HG03439 (cell line): ENCODE data around the gene POLR3E.
"Not testable (repeated sequence)": the region's sequence is repeated elsewhere in the genome, so short reads cannot be mapped to it uniquely, and the experiment has no call there.

ENCODE experiments used
- ATAC-seq: cut with Tn5 transposase; IDR thresholded peaks from one replicate; pipeline ENCODE4 v1.9.1; 2021; ENCODE audit warnings: mild to moderate bottlenecking, moderate library complexity; ENCODE audit not compliant: unreplicated experiment

The POLR3E gene

DNA sequence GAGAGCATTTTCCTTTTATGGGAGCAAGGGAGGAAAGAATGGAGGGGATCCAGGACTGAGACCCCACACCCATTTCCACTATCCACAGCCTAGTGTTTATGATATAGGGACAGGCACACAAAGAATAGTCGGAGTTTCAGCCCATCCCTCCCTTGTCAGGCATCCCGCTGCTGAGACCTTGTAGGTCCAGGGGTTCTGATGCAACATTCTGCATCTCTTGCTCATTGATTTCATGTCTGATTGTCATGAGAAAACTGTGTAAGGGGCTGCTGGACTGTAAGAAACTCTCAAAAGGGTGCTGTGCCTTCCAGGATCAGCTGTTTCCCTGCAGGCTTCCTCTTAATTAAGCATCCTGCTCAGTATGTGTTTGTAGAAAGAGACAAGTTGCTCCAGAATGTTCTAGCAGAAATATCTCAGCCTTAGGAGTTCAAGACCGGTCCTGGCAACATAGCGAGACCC is 5.3 kb upstream of the POLR3E start:
- ATAC-seq: no peak

DNA sequence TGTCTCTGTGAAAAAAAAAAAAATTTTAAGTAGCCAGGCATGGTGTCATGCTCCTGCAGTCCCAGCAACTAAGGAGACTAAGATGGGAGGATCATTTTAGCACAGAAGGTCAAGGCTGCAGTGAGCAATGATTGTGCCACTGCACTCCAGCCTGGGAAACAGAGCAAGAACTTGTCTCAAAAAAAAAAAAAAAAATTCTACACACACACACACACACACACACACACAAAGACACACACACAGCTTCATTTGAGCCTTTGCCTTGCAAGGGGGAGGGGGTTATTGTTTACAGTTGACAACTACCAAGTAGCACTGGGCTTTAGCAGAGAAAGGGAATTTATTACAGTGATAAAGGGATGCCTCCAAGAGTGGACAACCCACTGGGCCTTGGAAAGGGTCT is 4.9 kb upstream of the POLR3E start:
- no peak for ATAC-seq

DNA sequence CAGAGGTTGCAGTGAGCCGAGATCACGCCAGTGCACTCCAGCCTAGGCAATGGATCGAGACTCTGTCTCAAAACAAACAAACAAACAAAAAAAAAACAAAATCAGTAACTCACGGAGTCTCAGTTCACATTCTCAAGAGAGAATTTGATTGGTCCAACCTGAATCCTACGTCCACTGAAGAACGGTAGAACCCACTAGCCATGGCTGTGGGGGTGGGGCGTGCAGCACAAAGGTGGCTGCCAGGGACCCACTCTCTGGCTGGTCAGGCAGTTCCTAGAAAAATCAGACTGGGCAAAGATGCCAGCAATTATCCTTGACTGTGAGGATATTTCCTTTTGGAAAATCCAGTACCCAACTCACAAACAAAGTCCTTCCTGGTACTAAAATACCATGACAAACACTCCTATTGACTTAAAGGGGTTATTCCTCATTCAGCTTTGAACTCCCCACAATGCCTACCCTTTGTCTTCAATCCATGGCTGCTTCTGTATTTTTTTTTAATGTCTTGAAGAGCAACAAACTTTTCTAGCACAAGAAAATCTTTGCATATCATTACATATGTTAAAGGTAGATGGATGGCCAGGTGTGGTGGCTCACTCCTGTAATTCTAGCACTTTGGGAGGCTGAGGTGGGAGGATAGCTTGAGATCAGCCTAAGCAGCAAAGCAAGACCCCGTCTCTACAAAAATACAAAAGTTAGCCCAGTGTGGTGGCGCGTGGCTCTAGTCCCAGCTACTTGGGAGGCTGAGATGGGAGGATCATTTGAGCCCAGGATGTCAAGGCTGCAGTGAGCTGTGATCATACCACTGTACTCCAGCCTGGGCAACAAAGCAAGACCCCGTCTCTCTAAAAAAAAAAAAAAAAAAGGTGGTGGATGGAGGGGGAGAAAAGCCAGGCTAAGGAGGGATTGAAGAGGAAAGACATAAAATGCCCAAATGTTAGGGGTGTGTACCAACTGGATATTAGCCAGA is 3.8 kb upstream of the POLR3E start:
- no peak for ATAC-seq

DNA sequence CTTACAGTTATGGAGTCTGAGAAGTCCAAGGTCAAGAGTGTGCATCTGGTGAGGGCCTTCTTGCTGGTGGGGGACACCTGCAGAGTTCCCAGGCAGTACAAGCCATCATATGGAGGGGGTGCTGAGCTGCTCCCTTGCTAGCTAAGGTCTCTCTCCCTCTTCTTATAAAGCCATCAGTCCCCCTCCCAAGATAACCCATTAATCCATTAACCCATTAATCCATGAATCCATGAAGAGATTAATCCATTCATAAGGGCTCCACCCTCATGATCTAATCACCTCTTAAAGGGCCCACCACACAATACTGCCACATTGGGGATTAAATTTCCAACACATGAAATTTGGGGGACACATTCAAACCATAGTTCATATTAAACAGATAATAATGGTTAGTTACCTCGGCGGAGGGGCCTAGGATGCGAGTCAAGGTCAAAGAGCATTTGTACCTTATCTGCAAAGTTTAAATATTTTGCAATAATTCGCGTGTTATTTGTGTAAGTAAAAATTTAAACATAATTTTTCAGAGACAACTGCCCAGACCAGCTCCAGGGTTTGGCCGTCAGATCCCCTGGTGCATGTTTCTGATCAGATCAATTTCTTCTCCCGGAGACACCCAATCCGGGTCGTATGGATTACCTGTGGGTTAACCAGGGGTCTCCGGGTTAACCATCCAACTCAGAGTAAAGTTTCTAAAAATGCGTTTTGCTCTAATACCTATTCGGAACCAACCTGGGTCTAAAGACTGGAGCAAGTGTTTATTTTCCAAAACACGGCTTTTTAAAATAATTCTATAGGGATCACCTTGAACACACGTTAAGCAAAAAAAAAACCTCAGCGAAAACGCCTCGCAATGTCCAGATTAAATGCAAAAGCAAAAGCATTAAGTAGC is 740 bp upstream of the POLR3E start:
- no peak for ATAC-seq

- peak; percentile 38 for ATAC-seq
Observed at GRCh38 chr16:22297871-22298733, 893 bp downstream of the POLR3E start.

DNA sequence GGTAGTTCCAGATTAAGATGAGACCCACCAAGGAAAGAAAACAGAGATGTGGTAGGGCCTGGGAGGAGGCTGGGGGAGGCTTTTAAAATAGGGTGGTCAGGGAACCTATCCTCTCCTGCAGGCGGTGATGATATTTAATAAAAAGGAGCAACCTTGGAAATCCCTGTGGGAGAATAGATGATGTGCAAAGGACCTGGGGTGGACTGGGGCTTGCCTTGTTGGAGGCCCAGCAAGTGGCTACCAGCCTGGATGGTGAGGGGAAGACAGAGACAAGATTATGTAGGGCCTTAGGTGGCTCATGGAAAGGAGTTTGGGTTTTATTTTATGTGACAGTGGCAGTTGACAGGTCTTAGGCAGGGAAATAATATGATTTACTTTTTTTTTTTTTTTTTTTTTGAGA is 1.8 kb downstream of the POLR3E start:
- ATAC-seq: no peak

DNA sequence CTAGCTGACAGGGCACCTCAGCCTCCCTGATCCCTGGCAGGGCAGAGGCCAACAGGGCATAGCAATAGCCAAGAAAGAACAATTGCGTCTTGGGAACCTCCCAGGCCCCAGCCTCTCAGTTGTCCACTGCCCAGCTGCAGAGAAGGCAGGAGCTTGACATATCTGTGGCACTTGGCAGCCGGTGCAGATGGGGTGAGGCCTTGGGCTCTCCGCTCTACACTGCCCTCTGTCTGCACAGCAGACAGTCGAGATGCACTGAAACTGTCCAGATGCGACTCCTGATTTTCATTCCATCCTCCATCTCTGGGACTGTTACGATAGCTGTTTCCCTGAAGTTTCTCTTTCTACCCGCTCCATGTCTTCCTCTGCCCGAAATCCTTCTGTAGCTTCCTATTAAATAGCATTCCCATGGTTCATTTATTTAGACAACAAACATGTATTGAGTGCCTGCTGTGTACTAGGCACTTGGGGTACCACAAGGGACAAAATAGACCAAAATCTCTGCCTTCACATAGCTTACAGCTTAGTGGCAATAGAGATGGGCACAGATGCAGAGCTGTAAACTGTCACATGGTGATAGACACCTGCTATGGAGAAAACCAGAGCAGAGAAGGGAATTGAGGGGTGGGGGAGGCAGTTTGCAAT is 3.3 kb downstream of the POLR3E start:
- ATAC-seq: no peak

GRCh38 chr16:22301423-22301822 is 4.2 kb downstream of the POLR3E start:
- not testable (repeated sequence) for ATAC-seq

DNA sequence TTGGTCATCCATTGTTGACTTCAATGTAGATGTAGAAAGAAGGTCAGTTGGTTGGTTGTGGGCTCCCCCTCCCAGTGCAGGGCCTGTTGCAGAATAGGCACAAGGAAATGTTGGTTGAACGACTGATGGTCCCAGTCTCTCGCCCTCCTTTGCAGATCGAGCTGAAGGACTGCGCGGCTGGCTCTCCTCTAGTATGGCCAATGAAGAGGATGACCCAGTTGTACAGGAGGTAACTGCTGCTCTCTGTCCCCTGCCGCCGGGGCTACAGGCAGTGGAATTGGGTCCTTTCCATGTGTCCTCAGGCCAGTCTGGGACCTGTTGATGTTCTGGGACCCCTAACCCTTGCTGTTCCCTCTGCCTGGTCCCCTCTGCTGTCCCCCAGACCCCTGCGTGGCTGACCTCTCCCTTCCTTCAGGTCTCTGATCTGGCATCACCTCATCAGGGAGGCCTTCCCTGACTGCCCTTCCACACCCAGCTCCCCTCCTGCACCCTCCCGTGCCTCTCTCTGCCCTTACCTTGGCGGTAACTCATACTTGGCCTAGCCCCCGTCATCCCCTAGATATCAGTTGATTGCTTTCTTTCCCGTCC is 5.7 kb downstream of the POLR3E start:
- ATAC-seq: no peak

- ATAC-seq: no peak
Observed at GRCh38 chr16:22304411-22304810, 7.2 kb downstream of the POLR3E start.

- ATAC-seq: no peak
Observed at GRCh38 chr16:22306788-22307187, 9.6 kb downstream of the POLR3E start.

DNA sequence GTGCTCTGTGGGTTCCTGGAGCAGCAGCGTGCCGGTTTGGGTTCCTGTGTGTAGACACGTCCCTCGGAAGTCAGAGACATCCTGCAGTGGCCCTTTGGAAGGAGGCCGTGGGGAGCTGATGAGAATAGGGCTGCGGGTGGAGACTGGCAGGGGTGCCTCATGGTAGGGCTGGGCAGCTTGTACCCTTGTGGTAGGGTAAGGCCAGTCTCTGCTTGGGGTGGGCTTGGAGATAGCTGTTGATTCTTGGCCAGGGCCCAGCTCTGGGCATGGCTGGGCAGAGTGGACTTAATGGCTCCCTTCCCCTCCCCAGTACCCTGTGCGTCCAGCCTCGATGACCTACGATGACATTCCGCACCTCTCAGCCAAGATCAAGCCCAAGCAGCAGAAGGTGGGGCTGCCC is 10.6 kb downstream of the POLR3E start:
- ATAC-seq: no peak

GRCh38 chr16:22308824-22309520 is 11.8 kb downstream of the POLR3E start:
- ATAC-seq: no peak

DNA sequence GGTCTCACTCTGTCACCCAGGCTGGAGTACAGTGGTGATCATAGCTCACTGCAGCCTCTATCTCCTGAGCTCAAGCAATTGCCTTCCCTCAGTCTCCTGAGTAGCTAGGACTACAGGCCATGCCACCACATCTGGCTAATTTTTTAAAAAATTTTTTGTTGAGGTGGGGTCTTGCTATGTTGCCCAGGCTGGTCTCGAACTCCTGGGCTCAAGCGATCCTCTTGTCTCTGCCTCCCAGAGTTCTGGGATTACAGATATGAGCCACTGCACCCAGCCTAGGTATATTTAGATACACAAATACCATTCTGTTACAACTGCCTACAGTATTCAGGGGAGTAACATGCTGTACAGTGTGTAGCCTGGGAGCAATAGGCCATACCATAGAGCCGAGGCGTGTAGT is 14.3 kb downstream of the POLR3E start:
- ATAC-seq: no peak

DNA sequence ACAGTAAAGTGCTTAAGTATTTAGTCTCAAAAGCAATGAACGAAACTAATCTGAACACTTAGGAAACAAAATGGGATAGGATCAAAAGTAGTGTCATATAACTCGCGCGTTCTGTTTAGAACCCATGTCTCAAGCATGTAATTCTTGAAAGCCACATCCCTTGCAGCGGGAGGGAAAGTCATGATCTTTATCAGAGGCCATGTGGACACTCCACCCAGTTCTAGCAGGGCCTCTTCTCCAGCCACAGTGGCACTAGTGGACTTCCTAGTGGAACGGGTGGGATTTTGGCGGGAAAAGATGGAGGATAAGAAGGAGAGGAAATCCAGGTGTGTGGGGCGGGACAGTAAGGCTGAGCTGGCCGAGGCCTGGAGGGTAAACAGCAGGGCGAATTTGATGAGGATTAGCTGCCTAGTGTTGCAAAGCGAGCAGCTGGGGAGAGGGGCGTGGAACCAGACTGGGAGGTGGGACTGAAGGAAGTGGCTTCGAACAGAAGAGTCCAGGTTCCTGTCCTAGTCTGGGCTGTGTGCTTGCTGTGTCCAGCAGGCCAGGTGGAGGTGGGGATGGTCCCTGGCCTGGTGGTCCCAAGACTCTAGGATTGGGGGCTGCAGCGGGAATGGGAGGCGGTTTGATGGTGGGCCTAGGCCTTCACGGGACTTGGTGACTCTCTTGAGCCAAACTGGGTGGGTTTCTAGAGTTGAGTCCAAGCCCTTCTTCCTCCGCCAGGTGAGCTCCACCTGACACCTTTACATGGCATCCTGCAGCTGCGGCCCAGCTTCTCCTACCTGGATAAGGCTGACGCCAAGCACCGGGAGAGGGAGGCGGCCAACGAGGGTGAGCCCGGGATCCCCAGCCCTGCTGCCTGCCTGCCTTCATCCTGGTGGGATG is 15.9 kb downstream of the POLR3E start:
- no peak for ATAC-seq

DNA sequence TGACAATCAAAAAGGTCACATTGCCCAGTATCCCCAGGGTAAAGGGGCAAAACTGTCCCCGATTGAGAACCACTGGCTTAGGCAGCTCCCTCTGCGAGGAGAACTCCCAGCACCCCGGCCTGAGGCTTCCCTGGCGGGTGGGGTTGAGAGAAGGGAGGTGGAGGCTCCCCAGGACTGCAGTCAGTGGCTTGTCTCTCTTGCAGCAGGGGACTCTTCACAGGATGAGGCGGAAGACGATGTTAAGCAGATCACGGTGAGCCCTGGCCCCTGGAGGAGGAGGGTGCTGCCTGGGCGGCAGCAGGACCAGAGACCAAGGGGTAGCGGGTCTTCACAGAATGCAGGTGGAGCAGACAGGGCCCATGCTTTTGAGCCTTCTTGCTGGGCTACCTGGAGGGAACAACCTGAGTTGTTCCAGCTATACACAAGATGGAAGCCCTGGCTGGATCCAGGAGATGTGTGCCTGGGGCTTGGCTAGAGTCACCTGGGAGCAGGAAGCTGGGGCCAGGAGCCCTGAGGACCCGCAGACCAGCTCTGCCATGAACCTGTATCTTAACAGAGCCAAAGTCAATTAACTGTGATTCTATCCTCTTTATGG is 16.8 kb downstream of the POLR3E start:
- ATAC-seq: no peak

DNA sequence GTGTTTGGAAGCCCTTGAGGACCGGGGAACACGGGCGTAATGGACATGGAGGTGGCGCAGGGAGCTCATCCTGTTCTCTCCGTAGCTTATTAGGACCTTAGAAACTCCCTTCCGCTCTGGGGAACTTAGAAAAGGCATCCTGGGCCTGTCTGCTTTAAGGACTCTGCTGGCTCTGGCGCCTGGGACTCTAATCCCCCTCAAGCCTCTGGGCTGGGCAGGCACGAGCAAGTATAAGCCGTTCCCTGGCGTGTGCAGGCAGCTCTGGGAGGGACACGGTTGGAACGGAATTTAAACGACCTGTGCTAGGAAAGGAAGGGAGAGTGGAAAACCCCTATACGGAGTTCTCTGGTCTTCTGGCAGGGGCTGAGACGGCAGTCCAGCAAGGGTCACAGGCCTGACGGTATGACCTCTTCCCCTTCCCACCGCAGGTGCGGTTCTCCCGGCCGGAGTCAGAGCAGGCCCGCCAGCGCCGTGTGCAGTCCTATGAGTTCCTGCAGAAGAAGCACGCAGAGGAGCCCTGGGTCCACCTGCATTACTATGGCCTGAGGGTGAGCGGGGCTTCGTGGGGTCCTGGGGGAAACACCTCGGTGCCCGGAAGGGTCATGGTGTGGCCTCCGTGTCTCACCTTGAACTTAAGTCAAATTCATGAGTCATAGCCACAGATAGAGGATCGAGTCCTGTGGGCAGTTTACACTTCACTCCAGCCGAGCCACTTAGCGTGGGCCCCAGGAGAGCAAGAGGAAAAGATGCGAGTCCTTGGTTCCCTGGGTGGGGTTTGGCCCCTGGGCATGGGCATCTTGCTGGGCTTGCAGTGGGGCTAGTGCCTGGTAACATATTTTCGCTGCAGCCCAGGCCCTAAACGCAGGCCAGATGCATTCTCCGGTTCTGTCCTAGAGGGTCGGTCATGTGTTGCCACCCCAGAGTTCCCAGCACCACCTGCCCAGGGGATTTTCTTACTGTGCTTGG is 17.7 kb downstream of the POLR3E start:
- ATAC-seq: no peak
